NCI-H446 treated with DMSO at 0.1 percent for 48 hours (cell line): Measurements from ENCODE around the gene CLDN10.
"Not testable (repeated sequence)": the region's sequence is repeated elsewhere in the genome, so short reads cannot be mapped to it uniquely, and the experiment has no call there.

Source experiments
- DNase-seq: peaks from one replicate; lab custom pipeline; 2025; lab: John Stamatoyannopoulos, UW

CLDN10 gene

GRCh38 chr13:95552539-95553441 lies at the start of gene CLDN10:
CLDN10 (plus strand) TSS chr13:95552720; CDS start chr13:95552754, 34 bp downstream.
- DNase-seq = no peak

- DNase-seq = no peak
These were observed 48.9 kb upstream of the CLDN10 start for GRCh38 chr13:95503662-95504061.

- DNase-seq = no peak
These were observed 47.3 kb upstream of the CLDN10 start for GRCh38 chr13:95505265-95505664.

- DNase-seq = no peak
These were observed 46.5 kb upstream of the CLDN10 start for GRCh38 chr13:95505986-95506385.

- no peak for DNase-seq
These were observed 44.5 kb upstream of the CLDN10 start for GRCh38 chr13:95507991-95508390.

GRCh38 chr13:95508996-95509395 lies 43.5 kb upstream of the CLDN10 start:
- no peak for DNase-seq

- DNase-seq = no peak
These were observed 42.8 kb upstream of the CLDN10 start for GRCh38 chr13:95509521-95510310.

GRCh38 chr13:95510950-95511349 lies 41.6 kb upstream of the CLDN10 start:
- no peak for DNase-seq

- no peak for DNase-seq
These were observed 40.1 kb upstream of the CLDN10 start for GRCh38 chr13:95512424-95512823.

- DNase-seq = no peak
These were observed 39.6 kb upstream of the CLDN10 start for GRCh38 chr13:95512957-95513356.

- not testable (repeated sequence) for DNase-seq
These were observed 36.9 kb upstream of the CLDN10 start for GRCh38 chr13:95515606-95516005.

GRCh38 chr13:95516021-95516420 lies 36.5 kb upstream of the CLDN10 start:
- DNase-seq = no peak

GRCh38 chr13:95516492-95516891 lies 36.0 kb upstream of the CLDN10 start:
- no peak for DNase-seq

GRCh38 chr13:95523598-95523997 lies 28.9 kb upstream of the CLDN10 start:
- no peak for DNase-seq

- no peak for DNase-seq
These were observed 28.1 kb upstream of the CLDN10 start for GRCh38 chr13:95524264-95524901.

- no peak for DNase-seq
These were observed 24.6 kb upstream of the CLDN10 start for GRCh38 chr13:95527955-95528354.

GRCh38 chr13:95530178-95530577 lies 22.3 kb upstream of the CLDN10 start:
- DNase-seq = peak; percentile 16

- DNase-seq = no peak
These were observed 18.9 kb upstream of the CLDN10 start for GRCh38 chr13:95533545-95534160.

- peak; percentile 74 for DNase-seq
These were observed 17.3 kb upstream of the CLDN10 start for GRCh38 chr13:95535243-95535642.

- DNase-seq = no peak
These were observed 15.8 kb upstream of the CLDN10 start for GRCh38 chr13:95536632-95537241.

GRCh38 chr13:95540888-95541287 lies 11.6 kb upstream of the CLDN10 start:
- DNase-seq = peak; percentile 1

- DNase-seq = no peak
These were observed 11.2 kb upstream of the CLDN10 start for GRCh38 chr13:95541308-95541707.
